Suprapubic skin (tissue), 4 donors: Measurements from ENCODE around the gene GALNT2. TPM values are rescaled to one million over a fixed set of nuclear protein-coding genes. Genes with fewer than 3 reads are reported as not detected.
A peak's percentile ranks its signal among the peaks of the same experiment; 100 is the strongest.

ENCODE experiments used
- DNase-seq, 2 donors: peaks; one replicate each; pipeline ENCODE4 v3.0.0-alpha.2; 2019; ENCODE audit warnings: low spot score in 2 of 2
- H3K27ac ChIP-seq: fragments of 200-600 bp; sonication (generic); one replicate; pipeline ENCODE4 v1.5.1; 2019
- H3K27me3 ChIP-seq: fragments of 200-600 bp; sonication (generic); one replicate; pipeline ENCODE4 v1.5.1; 2019
- H3K36me3 ChIP-seq: fragments of 200-600 bp; sonication (generic); one replicate; pipeline ENCODE4 v1.5.1; 2019
- H3K4me1 ChIP-seq: fragments of 200-600 bp; sonication (generic); one replicate; pipeline ENCODE4 v1.5.1; 2019
- H3K4me3 ChIP-seq: fragments of 200-600 bp; sonication (generic); one replicate; pipeline ENCODE4 v1.5.1; 2019; ENCODE audit warnings: mild to moderate bottlenecking
- H3K9me3 ChIP-seq: fragments of 200-600 bp; sonication (generic); one replicate; pipeline ENCODE4 v1.5.1; 2019
- EP300 ChIP-seq: sonication (generic); formaldehyde crosslinking; IDR thresholded peaks from one replicate; pipeline ENCODE4 v1.6.1; 2017; ENCODE audit warnings: antibody characterized with exemption
- POLR2A ChIP-seq, 2 donors: fragments of 450-650 bp; IDR thresholded peaks; one replicate each; pipeline ENCODE4 v1.6.1; 2017; ENCODE audit warnings: antibody characterized with exemption in 2 of 2, mild to moderate bottlenecking in 2 of 2, moderate library complexity in 2 of 2
- POLR2AphosphoS5 ChIP-seq, 3 donors: sonication (generic); formaldehyde crosslinking; IDR thresholded peaks; one replicate each; pipeline ENCODE4 v1.6.1; 2017; ENCODE audit warnings: antibody characterized with exemption in 3 of 3
- WGBS: methylation state at CpG from one replicate; pipeline ENCODE4 v1.1.5; 2018; 5-methylcytosine and 5-hydroxymethylcytosine counted together
- total RNA-seq, 4 donors: library from RNA; depleted of rRNA; stranded (reverse); fragments of >200 nt; gene quantifications; one replicate each; pipeline ENCODE4 v1.1.0, GENCODE V29; 2016
- TF ChIP-seq, protein P1 (sequence below), 2 donors: fragments of 200-600 bp in 1 of 2; fragments of 450-650 bp in 1 of 2; sonication (generic) in 1 of 2; IDR thresholded peaks; one replicate each; pipeline ENCODE4 v1.5.1; 2016 to 2019; ENCODE audit warnings: antibody characterized with exemption in 2 of 2, mild to moderate bottlenecking in 1 of 2, moderate library complexity in 1 of 2

Gene GALNT2
- total RNA-seq, 4 donors from 2014 or later = 24.1 to 40.2 (median 36.4) TPM

DNA sequence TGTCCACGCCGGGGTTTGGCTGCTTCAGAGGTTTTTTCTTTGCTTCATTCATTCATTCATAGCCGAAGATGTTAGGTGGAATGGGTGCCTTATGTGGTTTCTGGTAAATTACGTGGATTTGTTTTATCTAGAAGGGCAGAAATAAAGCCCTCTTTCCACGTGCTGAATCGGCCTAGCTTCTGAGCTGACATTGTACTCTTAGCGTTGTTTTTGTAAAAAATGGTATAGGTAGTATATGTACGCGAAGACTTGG, 1.5 kb downstream of the GALNT2 start:
- Histone ChIP-seq H3K27ac (peak overlapping the region; percentile 92), H3K4me1 (peaks cover 39% of the 10 kb centered on the region), H3K9me3 (no peaks in the 10 kb centered on the region), H3K36me3 (no peaks in the 10 kb centered on the region), H3K27me3 (no peaks in the 10 kb centered on the region), H3K4me3 (peak overlapping the region; percentile 66)
- no peak for DNase-seq
- no peak for TF ChIP-seq EP300
- TF ChIP-seq POLR2A (IDR thresholded peaks at IDR 0.05) = no peak
- TF ChIP-seq, protein P1, sequence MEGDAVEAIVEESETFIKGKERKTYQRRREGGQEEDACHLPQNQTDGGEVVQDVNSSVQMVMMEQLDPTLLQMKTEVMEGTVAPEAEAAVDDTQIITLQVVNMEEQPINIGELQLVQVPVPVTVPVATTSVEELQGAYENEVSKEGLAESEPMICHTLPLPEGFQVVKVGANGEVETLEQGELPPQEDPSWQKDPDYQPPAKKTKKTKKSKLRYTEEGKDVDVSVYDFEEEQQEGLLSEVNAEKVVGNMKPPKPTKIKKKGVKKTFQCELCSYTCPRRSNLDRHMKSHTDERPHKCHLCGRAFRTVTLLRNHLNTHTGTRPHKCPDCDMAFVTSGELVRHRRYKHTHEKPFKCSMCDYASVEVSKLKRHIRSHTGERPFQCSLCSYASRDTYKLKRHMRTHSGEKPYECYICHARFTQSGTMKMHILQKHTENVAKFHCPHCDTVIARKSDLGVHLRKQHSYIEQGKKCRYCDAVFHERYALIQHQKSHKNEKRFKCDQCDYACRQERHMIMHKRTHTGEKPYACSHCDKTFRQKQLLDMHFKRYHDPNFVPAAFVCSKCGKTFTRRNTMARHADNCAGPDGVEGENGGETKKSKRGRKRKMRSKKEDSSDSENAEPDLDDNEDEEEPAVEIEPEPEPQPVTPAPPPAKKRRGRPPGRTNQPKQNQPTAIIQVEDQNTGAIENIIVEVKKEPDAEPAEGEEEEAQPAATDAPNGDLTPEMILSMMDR (IDR thresholded peaks at IDR 0.05) = no peak
- TF ChIP-seq POLR2AphosphoS5 (IDR thresholded peaks at IDR 0.05) = no peak
- 22% methylated on average over 9 of the region's 9 CpGs for WGBS

DNA sequence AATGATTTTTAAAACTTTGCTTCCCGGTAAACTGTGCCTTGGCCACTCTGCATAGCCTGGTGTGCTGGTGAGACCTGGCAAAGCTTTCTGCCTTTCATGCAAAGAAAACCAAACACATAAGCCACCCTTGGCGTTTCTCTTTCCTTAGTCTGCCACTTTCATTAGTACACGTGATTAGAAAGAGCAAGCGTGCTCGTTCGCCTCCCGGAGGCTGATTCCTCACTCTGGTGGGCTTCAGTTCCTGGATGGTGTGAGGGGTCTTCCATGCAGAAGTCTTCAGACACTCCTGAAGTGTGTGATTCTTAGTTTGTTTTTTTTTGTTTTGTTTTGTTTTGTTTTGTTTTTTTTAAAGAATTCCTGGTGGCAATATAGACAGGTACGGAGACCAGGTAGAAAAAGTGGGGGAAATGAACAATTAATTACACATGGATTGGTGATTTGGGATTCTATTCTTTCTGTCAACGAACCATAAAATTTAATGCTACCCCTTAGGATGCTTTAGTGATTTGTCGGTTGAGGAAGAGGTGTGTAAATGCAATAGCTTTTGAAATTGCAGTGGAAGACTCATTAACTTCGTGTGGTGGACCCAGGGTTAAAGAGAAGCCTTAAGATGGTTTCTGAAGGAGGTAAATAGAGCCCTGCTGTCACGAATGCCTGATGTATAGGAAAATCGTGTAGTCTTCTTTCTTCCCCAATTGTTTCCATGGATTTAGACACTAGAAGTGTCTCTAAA, 2.1 kb downstream of the GALNT2 start:
- DNase-seq = no peak
- peak overlapping the region; percentile 66 for H3K4me3 ChIP-seq
- no peak for TF ChIP-seq POLR2AphosphoS5 (IDR thresholded peaks at IDR 0.05)
- TF ChIP-seq EP300 = no peak
- TF ChIP-seq, protein P1 (IDR thresholded peaks at IDR 0.05) = no peak
- no peak for TF ChIP-seq POLR2A (IDR thresholded peaks at IDR 0.05)
- 46% methylated on average over 13 of the region's 13 CpGs for WGBS
- H3K36me3 ChIP-seq = no peaks in the 10 kb centered on the region
- H3K9me3 ChIP-seq = no peaks in the 10 kb centered on the region
- H3K27ac ChIP-seq = no peak overlapping the region
- H3K27me3 ChIP-seq = no peaks in the 10 kb centered on the region
- peaks cover 44% of the 10 kb centered on the region for H3K4me1 ChIP-seq

DNA sequence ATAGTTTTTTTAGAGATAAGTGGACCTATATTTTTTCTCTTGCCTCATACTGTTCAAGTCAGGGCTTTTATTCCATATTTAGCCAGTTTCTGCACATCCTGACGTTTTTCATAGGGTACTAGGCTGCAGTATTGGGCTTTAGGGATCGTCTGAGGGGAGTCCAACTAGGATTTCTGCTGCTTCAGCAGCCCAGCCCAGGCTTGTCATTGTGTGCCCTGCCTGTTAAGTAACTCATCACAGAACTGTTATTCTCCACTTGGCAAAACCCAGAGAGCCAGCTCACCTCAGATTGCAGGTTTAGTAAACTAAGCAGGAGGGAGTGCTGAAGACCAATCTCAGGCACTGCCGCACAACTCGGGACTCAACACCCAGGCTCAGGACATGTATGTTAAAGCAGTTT, 2.8 kb downstream of the GALNT2 start:
- H3K36me3 ChIP-seq = no peaks in the 10 kb centered on the region
- no peak overlapping the region for H3K27ac ChIP-seq
- H3K27me3 ChIP-seq = no peaks in the 10 kb centered on the region
- TF ChIP-seq POLR2AphosphoS5 (IDR thresholded peaks at IDR 0.05) (no peak), POLR2A (IDR thresholded peaks at IDR 0.05) (no peak)
- TF ChIP-seq, protein P1 (IDR thresholded peaks at IDR 0.05) = no peak
- H3K9me3 ChIP-seq = no peaks in the 10 kb centered on the region
- WGBS = 38% methylated on average over 4 of the region's 4 CpGs
- H3K4me3 ChIP-seq = no peak overlapping the region
- no peak for DNase-seq
- peaks cover 48% of the 10 kb centered on the region for H3K4me1 ChIP-seq

DNA sequence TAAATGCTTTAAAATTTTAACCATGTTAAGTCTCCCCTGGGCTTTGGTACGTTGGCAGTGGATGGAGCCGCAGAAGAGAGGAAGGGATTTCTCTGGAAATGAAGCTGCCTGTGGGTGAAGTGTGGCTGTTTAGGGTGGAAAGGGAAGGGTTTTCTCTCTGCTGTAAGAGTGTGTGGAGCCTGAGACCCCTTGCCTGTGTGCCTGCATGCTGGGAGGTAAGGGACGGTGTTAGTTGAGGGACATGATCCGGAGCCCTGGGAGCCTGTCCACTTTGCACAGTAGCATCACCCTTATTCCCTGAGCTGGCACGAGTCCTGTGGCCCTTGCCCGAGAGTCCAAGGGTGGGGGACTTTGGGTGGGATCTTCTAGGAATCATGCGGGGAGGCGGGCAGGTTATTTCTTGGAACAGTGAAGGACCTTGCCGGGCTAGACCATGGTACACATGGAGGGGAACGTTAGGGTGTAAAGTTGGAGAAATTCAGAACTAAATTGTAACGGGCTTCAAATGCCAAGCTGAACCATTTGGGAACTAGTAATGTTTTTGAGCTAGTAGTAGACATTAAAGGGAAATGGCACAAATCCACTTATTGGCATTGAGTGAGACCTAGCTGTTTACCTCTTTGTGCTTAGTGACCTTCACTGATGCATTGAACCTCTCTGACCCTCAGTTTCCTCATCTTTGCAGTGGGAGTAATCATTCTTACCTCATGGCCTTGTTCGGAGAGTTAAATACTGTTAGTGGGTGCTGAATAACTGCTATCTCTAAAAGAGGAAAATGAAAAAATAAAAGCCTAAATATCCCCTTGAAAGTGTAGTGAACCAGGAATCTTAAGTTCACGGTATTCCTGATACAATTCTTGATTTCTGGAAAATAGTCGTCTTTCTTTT, 3.5 kb downstream of the GALNT2 start:
- DNase-seq = no peak
- peaks cover 48% of the 10 kb centered on the region for H3K4me1 ChIP-seq

More for the DNA sequence above, 3.5 kb downstream of the GALNT2 start:
- Histone ChIP-seq H3K36me3 (no peaks in the 10 kb centered on the region), H3K9me3 (no peaks in the 10 kb centered on the region), H3K27ac (no peak overlapping the region), H3K27me3 (no peaks in the 10 kb centered on the region), H3K4me3 (no peak overlapping the region)
- 92% methylated on average over 14 of the region's 14 CpGs for WGBS
- TF ChIP-seq POLR2AphosphoS5 (IDR thresholded peaks at IDR 0.05) = no peak
- TF ChIP-seq, protein P1 (IDR thresholded peaks at IDR 0.05) = no peak
- no peak for TF ChIP-seq EP300
- TF ChIP-seq POLR2A (IDR thresholded peaks at IDR 0.05) = no peak
